D721Med (cell line): ENCODE measurements around the gene STX7.
"Not testable (repeated sequence)": the region's sequence is repeated elsewhere in the genome, so short reads cannot be mapped to it uniquely, and the experiment has no call there.

Source experiments
- DNase-seq: peaks from one replicate; pipeline ENCODE4 v3.0.0; 2011; ENCODE audit warnings: low spot score; ENCODE audit not compliant: insufficient read length
- FAIRE-seq: peaks from 2 replicates; lab custom pipeline; 2011; peaks lifted over from hg19 to GRCh38; lab: Jason Lieb, UNC
- CTCF ChIP-seq: IDR thresholded peaks from 2 replicates; pipeline ENCODE4 v1.5.1; 2012; ENCODE audit warnings: mild to moderate bottlenecking, control low read depth; ENCODE audit not compliant: insufficient read depth; ENCODE audit errors: missing control alignments

Gene STX7

GRCh38 chr6:132512638-132513632, at the start of gene STX7:
Gene STX7, minus strand, starts transcription at chr6:132513116. Its CDS starts 9,586 bp downstream, at chr6:132503530.
- peak; percentile 57 for DNase-seq
- TF ChIP-seq CTCF = no peak
- FAIRE-seq = no peak

DNA sequence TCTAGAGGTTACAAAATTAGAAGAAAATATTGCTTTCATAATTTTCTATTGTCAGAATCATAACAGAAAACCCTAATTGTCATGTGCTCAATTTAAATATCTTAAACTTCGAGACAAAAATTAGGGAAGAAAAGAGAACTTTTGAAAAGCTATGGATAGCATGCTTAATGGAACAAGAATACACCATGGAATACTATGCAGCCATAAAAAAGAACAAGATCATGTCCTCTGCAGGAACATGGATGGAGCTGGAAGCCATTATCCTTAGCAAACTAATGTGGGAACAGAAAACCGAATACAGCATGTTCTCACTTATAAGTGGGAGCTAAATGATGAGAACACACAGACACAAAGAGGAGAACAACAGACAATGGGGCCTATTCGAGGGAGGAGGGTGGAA, 47.2 kb upstream of the STX7 start:
- not testable (repeated sequence) for FAIRE-seq, DNase-seq

DNA sequence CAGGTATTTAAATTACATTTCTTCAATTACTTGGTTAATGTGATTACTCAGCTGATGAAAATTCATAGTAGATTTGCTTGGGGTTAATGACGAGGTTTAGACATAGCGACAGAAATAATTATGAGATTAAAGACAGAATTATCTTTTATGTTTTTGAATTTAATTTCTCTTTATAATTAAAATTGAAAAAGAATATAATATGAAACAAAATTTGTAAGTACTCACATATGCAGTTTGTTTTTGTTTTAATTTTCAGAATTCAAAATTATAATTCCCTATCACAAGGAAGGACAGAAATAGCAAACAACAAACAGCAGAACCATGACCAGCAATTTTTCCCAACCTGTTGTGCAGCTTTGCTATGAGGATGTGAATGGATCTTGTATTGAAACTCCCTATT, 39.5 kb upstream of the STX7 start, which contains the start of gene TAAR8:
TAAR8 (plus strand) TSS at position 301 of the 400 bp plus-strand sequence; CDS start at position 322, 21 bp downstream.
- TF ChIP-seq CTCF = no peak
- FAIRE-seq (no peak), DNase-seq (no peak)

GRCh38 chr6:132551214-132551613, 38.3 kb upstream of the STX7 start:
- TF ChIP-seq CTCF = no peak
- DNase-seq = no peak
- FAIRE-seq = no peak

DNA sequence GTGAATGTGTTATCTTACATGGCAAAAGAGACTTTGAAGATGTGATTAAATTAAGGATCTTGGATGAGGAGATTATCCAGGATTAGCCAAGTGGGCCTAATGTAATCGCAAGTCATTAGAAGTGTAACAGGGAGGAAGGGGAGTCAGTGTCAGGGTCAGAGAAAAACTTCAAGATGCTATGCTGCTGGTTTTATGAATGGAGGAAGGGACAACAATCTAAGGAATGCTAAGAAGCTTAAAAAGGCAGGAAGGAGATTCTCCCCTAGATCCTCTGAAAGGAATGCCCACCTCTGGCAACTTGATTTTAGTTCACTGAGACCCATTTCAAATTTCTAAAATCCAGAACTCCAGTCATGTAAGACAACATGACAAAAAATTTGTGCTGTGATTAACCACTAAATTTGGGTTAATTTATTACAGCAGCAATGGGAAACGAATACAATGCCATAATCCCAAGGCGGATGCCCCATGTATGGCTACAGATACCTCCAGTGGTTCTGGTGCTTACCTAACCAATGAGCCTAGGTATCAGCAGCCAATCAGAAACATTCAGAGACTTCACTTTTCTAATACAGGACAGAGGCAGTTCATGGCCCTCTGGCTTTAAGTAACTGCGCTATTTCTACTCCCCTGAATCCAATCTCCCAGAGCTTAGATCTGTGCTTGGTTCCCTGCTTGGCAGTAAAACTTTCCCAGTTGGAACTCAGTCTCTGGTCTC, 36.0 kb upstream of the STX7 start:
- no peak for TF ChIP-seq CTCF
- no peak for DNase-seq
- no peak for FAIRE-seq

DNA sequence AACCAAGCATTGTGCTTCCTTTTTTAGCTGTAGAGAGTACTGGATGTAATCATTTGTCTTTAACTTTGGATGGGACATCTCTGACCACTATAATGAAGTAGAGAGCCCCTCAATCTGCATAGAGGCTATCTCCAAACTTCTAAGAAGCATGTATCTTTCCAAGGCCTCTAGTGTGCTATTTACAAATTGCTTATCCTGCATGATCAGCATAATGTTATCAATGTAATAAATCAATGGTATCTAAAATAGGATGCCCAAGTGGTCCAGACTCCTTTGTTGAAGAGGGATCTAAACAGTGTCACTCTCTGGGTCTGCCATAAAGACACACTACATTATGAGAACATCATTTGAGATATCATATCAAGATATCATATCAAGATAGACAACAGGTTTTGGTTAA, 31.9 kb upstream of the STX7 start:
- no peak for TF ChIP-seq CTCF
- DNase-seq (no peak), FAIRE-seq (no peak)

GRCh38 chr6:132537977-132538376, 25.1 kb upstream of the STX7 start, which contains the start of gene TAAR9:
Gene TAAR9, plus strand, starts transcription at chr6:132538277. Its CDS starts 13 bp downstream, at chr6:132538290.
- FAIRE-seq = no peak
- DNase-seq = no peak
- TF ChIP-seq CTCF = no peak
